Neuronal stem cell (in vitro differentiated cells): ENCODE data around the gene WDR11.

Source experiments
- DNase-seq: peaks from one replicate; pipeline ENCODE4 v3.0.0-alpha.2; 2013; ENCODE audit warnings: low spot score
- H2AFZ ChIP-seq: one replicate; pipeline ENCODE4 v1.6.1; 2013; ENCODE audit warnings: mild to moderate bottlenecking, low read length, inconsistent platforms
- H2AK5ac ChIP-seq: 2 replicates; pipeline ENCODE4 v1.6.1; 2013; ENCODE audit warnings: low read depth, mild to moderate bottlenecking, inconsistent platforms, low read length, moderate library complexity, mixed read lengths
- H2BK120ac ChIP-seq: 2 replicates; pipeline ENCODE4 v1.6.1; 2013; ENCODE audit warnings: low read depth, mild to moderate bottlenecking, inconsistent platforms, low read length, moderate library complexity, mixed read lengths
- H2BK12ac ChIP-seq: one replicate; pipeline ENCODE4 v1.6.1; 2013; ENCODE audit warnings: low read length, inconsistent platforms
- H2BK15ac ChIP-seq: 2 replicates; pipeline ENCODE4 v1.6.1; 2013; ENCODE audit warnings: mild to moderate bottlenecking, low read length, inconsistent platforms, mixed read lengths
- H2BK5ac ChIP-seq: one replicate; pipeline ENCODE4 v1.6.1; 2013; ENCODE audit warnings: inconsistent platforms, mild to moderate bottlenecking, low read length, moderate library complexity
- H3K14ac ChIP-seq: one replicate; pipeline ENCODE4 v1.6.1; 2013; ENCODE audit warnings: low read length, inconsistent platforms
- H3K18ac ChIP-seq: 2 replicates; pipeline ENCODE4 v1.6.1; 2013; ENCODE audit warnings: low read length, inconsistent platforms
- H3K23ac ChIP-seq: 2 replicates; pipeline ENCODE4 v1.6.1; 2013; ENCODE audit warnings: low read depth, mild to moderate bottlenecking, mixed read lengths, low read length, inconsistent platforms; ENCODE audit not compliant: poor library complexity
- H3K27ac ChIP-seq: replicated peaks from 3 replicates; pipeline ENCODE4 v1.5.1; 2013; ENCODE audit warnings: low read length, inconsistent platforms
- H3K27me3 ChIP-seq, 3 experiments: 2 replicates each; pipeline ENCODE4 v1.6.1; 2013; ENCODE audit warnings: low read length in 3 of 3, mild to moderate bottlenecking in 2 of 3, inconsistent platforms in 1 of 3, low read depth in 1 of 3, mixed read lengths in 1 of 3, moderate library complexity in 1 of 3; ENCODE audit not compliant: control insufficient read depth in 3 of 3, insufficient read depth in 3 of 3
- H3K36me3 ChIP-seq, 2 donors: replicated peaks in 1 of 2; 2 replicates each; pipeline ENCODE4 v1.6.1; 2013; ENCODE audit warnings: low read length in 2 of 2; ENCODE audit not compliant: control insufficient read depth in 2 of 2, insufficient read depth in 2 of 2
- H3K4ac ChIP-seq: 2 replicates; pipeline ENCODE4 v1.6.1; 2013; ENCODE audit warnings: inconsistent platforms, mild to moderate bottlenecking, low read length, moderate library complexity
- H3K4me1 ChIP-seq, 2 donors: 1 replicate in 1 of 2; 2 replicates in 1 of 2; pipeline ENCODE4 v1.6.1; 2013; ENCODE audit warnings: low read length in 2 of 2, low read depth in 1 of 2; ENCODE audit not compliant: control insufficient read depth in 2 of 2, insufficient read depth in 1 of 2
- H3K4me2 ChIP-seq: one replicate; pipeline ENCODE4 v1.6.1; 2013; ENCODE audit warnings: mild to moderate bottlenecking, low read length, inconsistent platforms; ENCODE audit not compliant: insufficient read depth, poor library complexity, severe bottlenecking
- H3K4me3 ChIP-seq, 2 donors: 2 replicates each; pipeline ENCODE4 v1.5.1; 2013; ENCODE audit warnings: low read length in 2 of 2, mild to moderate bottlenecking in 2 of 2, inconsistent platforms in 1 of 2, moderate library complexity in 1 of 2
- H3K79me1 ChIP-seq: one replicate; pipeline ENCODE4 v1.6.1; 2013; ENCODE audit warnings: low read depth, mild to moderate bottlenecking, inconsistent platforms, low read length, moderate library complexity
- H3K9ac ChIP-seq: one replicate; pipeline ENCODE4 v1.6.1; 2013; ENCODE audit warnings: mild to moderate bottlenecking, low read depth, low read length, inconsistent platforms; ENCODE audit not compliant: poor library complexity
- H3K9me3 ChIP-seq, 2 donors: replicated peaks in 1 of 2; 2 replicates each; pipeline versions ENCODE3 to v1.6.1; 2013; ENCODE audit warnings: low read length in 2 of 2, mild to moderate bottlenecking in 2 of 2, inconsistent platforms in 1 of 2, low read depth in 1 of 2, mixed read lengths in 1 of 2, moderate library complexity in 1 of 2; ENCODE audit not compliant: control insufficient read depth in 2 of 2, insufficient read depth in 1 of 2
- H4K8ac ChIP-seq: one replicate; pipeline ENCODE4 v1.6.1; 2013; ENCODE audit warnings: low read depth, mild to moderate bottlenecking, inconsistent platforms, low read length, moderate library complexity
- H4K91ac ChIP-seq: one replicate; pipeline ENCODE4 v1.6.1; 2013; ENCODE audit warnings: low read length, low read depth, mild to moderate bottlenecking, inconsistent platforms; ENCODE audit not compliant: poor library complexity
- WGBS, 2 donors: extraction: QIAGEN DNeasy Blood & Tissue Kit; methylation state at CpG; one replicate each; pipeline ENCODE4 v1.1.7; 2013; ENCODE audit warnings: missing lambda C conversion rate in 2 of 2, mixed read lengths in 1 of 2; ENCODE audit not compliant: insufficient read length in 2 of 2, insufficient replicate concordance in 1 of 2; ENCODE audit errors: extremely low coverage in 2 of 2; 5-methylcytosine and 5-hydroxymethylcytosine counted together

The WDR11 gene

GRCh38 chr10:120861178-120861855 is 10.2 kb downstream of the WDR11 start:
- no peak overlapping the region for H3K9ac ChIP-seq
- H3K14ac ChIP-seq = no peak overlapping the region
- no peak overlapping the region for H2BK5ac ChIP-seq
- H3K27me3 ChIP-seq = no peaks in the 10 kb centered on the region
- peaks cover 10 to 85% of the 10 kb centered on the region in 2 donors for H3K36me3 ChIP-seq
- H3K4me3 ChIP-seq = no peak overlapping the region
- no peak overlapping the region for H2BK12ac ChIP-seq
- H4K8ac ChIP-seq = no peak overlapping the region
- H4K91ac ChIP-seq = no peak overlapping the region
- H3K79me1 ChIP-seq = no peaks in the 10 kb centered on the region
- H3K23ac ChIP-seq = no peak overlapping the region
- H2AK5ac ChIP-seq = no peak overlapping the region
- no peaks in the 10 kb centered on the region for H3K9me3 ChIP-seq
- H2AFZ ChIP-seq = no peak overlapping the region
- no peaks in the 10 kb centered on the region for H3K4me1 ChIP-seq
- WGBS, 2 donors = no CpG with 5 or more reads among the region's 2 CpGs
- H3K4ac ChIP-seq = no peak overlapping the region
- no peak overlapping the region for H3K4me2 ChIP-seq
- no peak for DNase-seq
- no peak overlapping the region for H3K27ac ChIP-seq
- H2BK15ac ChIP-seq = no peak overlapping the region
- no peak overlapping the region for H2BK120ac ChIP-seq
- no peak overlapping the region for H3K18ac ChIP-seq

- peaks cover 2 to 86% of the 10 kb centered on the region in 2 donors for H3K36me3 ChIP-seq
- H3K79me1 ChIP-seq = no peaks in the 10 kb centered on the region
- no peak overlapping the region for H2BK120ac ChIP-seq
Observed at GRCh38 chr10:120873741-120874140, 22.6 kb downstream of the WDR11 start.

GRCh38 chr10:120883071-120883470 is 31.9 kb downstream of the WDR11 start:
- Histone ChIP-seq H2BK120ac (no peak overlapping the region), H3K4me1 (no peaks in the 10 kb centered on the region), H3K4me2 (no peak overlapping the region), H2BK15ac (no peak overlapping the region), H3K9me3 (no peaks in the 10 kb centered on the region), H4K91ac (no peak overlapping the region), H3K79me1 (no peaks in the 10 kb centered on the region), H2BK5ac (no peak overlapping the region), H3K4me3 (no peak overlapping the region), H4K8ac (no peak overlapping the region), H2AFZ (no peak overlapping the region), H3K18ac (no peak overlapping the region), H3K9ac (no peak overlapping the region), H3K4ac (no peak overlapping the region), H3K14ac (no peak overlapping the region), H3K27ac (no peak overlapping the region), H2AK5ac (no peak overlapping the region), H3K27me3 (no peaks in the 10 kb centered on the region), H3K36me3 (peaks cover 6 to 82% of the 10 kb centered on the region in 2 donors), H2BK12ac (no peak overlapping the region), H3K23ac (no peak overlapping the region)
- WGBS, 2 donors = no CpG with 5 or more reads among the region's 1 CpG
- DNase-seq = no peak

More at GRCh38 chr10:120873741-120874140, 22.6 kb downstream of the WDR11 start:
- Histone ChIP-seq H3K27me3 (no peaks in the 10 kb centered on the region), H4K91ac (no peak overlapping the region), H2AK5ac (no peak overlapping the region), H4K8ac (no peak overlapping the region), H3K4me3 (no peak overlapping the region), H3K23ac (no peak overlapping the region), H3K4me2 (no peak overlapping the region), H3K27ac (no peak overlapping the region), H3K4me1 (no peaks in the 10 kb centered on the region), H2AFZ (no peak overlapping the region), H2BK5ac (no peak overlapping the region), H2BK15ac (no peak overlapping the region), H3K14ac (no peak overlapping the region), H3K18ac (no peak overlapping the region), H3K4ac (no peak overlapping the region), H2BK12ac (no peak overlapping the region), H3K9ac (no peak overlapping the region), H3K9me3 (no peaks in the 10 kb centered on the region)
- no peak for DNase-seq

- H2AK5ac ChIP-seq = no peak overlapping the region
- H3K27ac ChIP-seq = no peak overlapping the region
- H3K36me3 ChIP-seq = peaks cover 10 to 92% of the 10 kb centered on the region in 2 donors
- H2BK12ac ChIP-seq = no peak overlapping the region
- H4K91ac ChIP-seq = no peak overlapping the region
- DNase-seq = no peak
- no peak overlapping the region for H2BK5ac ChIP-seq
- no peak overlapping the region for H3K4me3 ChIP-seq
- H3K18ac ChIP-seq = no peak overlapping the region
- no peaks in the 10 kb centered on the region for H3K9me3 ChIP-seq
- no peak overlapping the region for H3K23ac ChIP-seq
- H3K9ac ChIP-seq = no peak overlapping the region
- H2BK120ac ChIP-seq = no peak overlapping the region
- no peaks in the 10 kb centered on the region for H3K4me1 ChIP-seq
- H3K27me3 ChIP-seq = no peaks in the 10 kb centered on the region
- H3K4me2 ChIP-seq = no peak overlapping the region
- H3K4ac ChIP-seq = no peak overlapping the region
- no peak overlapping the region for H2AFZ ChIP-seq
- H3K79me1 ChIP-seq = peaks cover 2% of the 10 kb centered on the region
- H2BK15ac ChIP-seq = no peak overlapping the region
- no peak overlapping the region for H4K8ac ChIP-seq
- H3K14ac ChIP-seq = no peak overlapping the region
- WGBS, 2 donors = no CpG with 5 or more reads among the region's 3 CpGs
Observed at GRCh38 chr10:120887482-120887881, 36.3 kb downstream of the WDR11 start.
